Mesothelial cell of epicardium (in vitro differentiated cells): ENCODE results near the gene RNF135. TPM values are rescaled to one million over a fixed set of nuclear protein-coding genes. Genes with fewer than 3 reads are reported as not detected.
"Not testable (repeated sequence)": the region's sequence is repeated elsewhere in the genome, so short reads cannot be mapped to it uniquely, and the experiment has no call there.

Experiments
- DNase-seq, 2 experiments: peaks; one replicate each; pipeline ENCODE4 v3.0.0; 2021; ENCODE audit warnings: low spot score in 2 of 2; ENCODE audit not compliant: unreplicated experiment in 2 of 2
- H3K27ac Mint-ChIP-seq: 2 replicates; pipeline ENCODE4 v1.8.0; 2021; ENCODE audit warnings: mixed read lengths
- H3K27me3 Mint-ChIP-seq: 2 replicates; pipeline ENCODE4 v1.8.0; 2021; ENCODE audit warnings: low read depth, mixed read lengths
- H3K36me3 Mint-ChIP-seq: 2 replicates; pipeline ENCODE4 v1.8.0; 2021; ENCODE audit warnings: mixed read lengths
- H3K4me1 Mint-ChIP-seq: 2 replicates; pipeline ENCODE4 v1.8.0; 2021; ENCODE audit warnings: mixed read lengths
- H3K4me3 Mint-ChIP-seq: 2 replicates; pipeline ENCODE4 v1.8.0; 2021; ENCODE audit warnings: mild to moderate bottlenecking, moderate library complexity, mixed read lengths
- H3K9me3 Mint-ChIP-seq: 2 replicates; pipeline ENCODE4 v1.8.0; 2021; ENCODE audit warnings: mixed read lengths
- CTCF ChIP-seq: fragments of 200-600 bp; sonication (generic); IDR thresholded peaks from one replicate; pipeline ENCODE4 v1.5.0; 2021; ENCODE audit warnings: antibody characterized with exemption; ENCODE audit not compliant: unreplicated experiment
- total RNA-seq: library from RNA; stranded (reverse); gene quantifications from 3 replicates; pipeline ENCODE4 v1.2.1, GENCODE V29; 2021

Gene RNF135
- total RNA-seq, 1 donor from 2014 or later = 15.4 TPM

GRCh38 chr17:30961209-30962188 is 9.3 kb upstream of the RNF135 start:
- Mint-ChIP-seq H3K4me1 (no peaks in the 10 kb centered on the region), H3K36me3 (no peaks in the 10 kb centered on the region), H3K4me3 (no peak overlapping the region), H3K9me3 (no peaks in the 10 kb centered on the region), H3K27ac (no peak overlapping the region), H3K27me3 (no peaks in the 10 kb centered on the region)
- no peak for DNase-seq
- TF ChIP-seq CTCF = no peak

- H3K9me3 Mint-ChIP-seq, H3K27ac Mint-ChIP-seq, H3K4me3 Mint-ChIP-seq: not testable (repeated sequence)
These were observed 6.5 kb upstream of the RNF135 start for GRCh38 chr17:30964312-30964711.

GRCh38 chr17:30964876-30965275 is 6.0 kb upstream of the RNF135 start:
- no peak for DNase-seq
- no peak overlapping the region for H3K4me3 Mint-ChIP-seq
- TF ChIP-seq CTCF = no peak
- no peaks in the 10 kb centered on the region for H3K27me3 Mint-ChIP-seq
- H3K36me3 Mint-ChIP-seq = no peaks in the 10 kb centered on the region
- no peak overlapping the region for H3K27ac Mint-ChIP-seq
- no peaks in the 10 kb centered on the region for H3K9me3 Mint-ChIP-seq
- peaks cover 1% of the 10 kb centered on the region for H3K4me1 Mint-ChIP-seq

More at GRCh38 chr17:30964312-30964711, 6.5 kb upstream of the RNF135 start:
- DNase-seq, H3K36me3 Mint-ChIP-seq, H3K4me1 Mint-ChIP-seq, H3K27me3 Mint-ChIP-seq: not testable (repeated sequence)

GRCh38 chr17:30965686-30966085 is 5.2 kb upstream of the RNF135 start:
- Mint-ChIP-seq H3K27ac (no peak overlapping the region), H3K36me3 (no peaks in the 10 kb centered on the region), H3K27me3 (no peaks in the 10 kb centered on the region), H3K4me1 (peaks cover 9% of the 10 kb centered on the region), H3K4me3 (no peak overlapping the region), H3K9me3 (no peaks in the 10 kb centered on the region)
- DNase-seq = no peak
- TF ChIP-seq CTCF = no peak

- H3K4me1 Mint-ChIP-seq = peaks cover 19% of the 10 kb centered on the region
- not testable (repeated sequence) for H3K9me3 Mint-ChIP-seq, H3K36me3 Mint-ChIP-seq, H3K27me3 Mint-ChIP-seq, DNase-seq, H3K4me3 Mint-ChIP-seq, H3K27ac Mint-ChIP-seq
These were observed 2.9 kb upstream of the RNF135 start for GRCh38 chr17:30967911-30968310.

GRCh38 chr17:30969989-30970830 is 629 bp upstream of the RNF135 start:
- Mint-ChIP-seq H3K4me3 (peak overlapping the region; percentile 98), H3K36me3 (peaks cover 22% of the 10 kb centered on the region), H3K4me1 (peaks cover 19% of the 10 kb centered on the region), H3K27me3 (no peaks in the 10 kb centered on the region), H3K27ac (peak overlapping the region; percentile 99), H3K9me3 (peaks cover 7% of the 10 kb centered on the region)
- peak in 1 of 2 experiments; percentile 48 for DNase-seq
- no peak for TF ChIP-seq CTCF
